K562 (cell line): ENCODE measurements around the gene ARHGAP4.

ENCODE experiments used
- DIDO1 ChIP-seq: fragments of 450-650 bp; IDR thresholded peaks from 2 replicates; pipeline ENCODE4 v1.6.1; 2016; ENCODE audit warnings: low read depth, missing biosample characterization, missing genetic modification characterization
- EHMT2 ChIP-seq: fragments of 450-650 bp; IDR thresholded peaks from 2 replicates; pipeline ENCODE4 v1.6.1; 2018; ENCODE audit warnings: antibody characterized with exemption
- RFX5 ChIP-seq: IDR thresholded peaks from 2 replicates; pipeline ENCODE4 v1.6.1; 2011; ENCODE audit warnings: low read depth, mild to moderate bottlenecking, improper control_type of control experiment, low read length
- ZZZ3 ChIP-seq: fragments of 450-650 bp; IDR thresholded peaks from 2 replicates; pipeline ENCODE4 v1.6.1; 2016; ENCODE audit warnings: antibody characterized with exemption, mild to moderate bottlenecking, moderate library complexity

- TF ChIP-seq EHMT2 (no peak), DIDO1 (tag) (no peak), ZZZ3 (no peak), RFX5 (no peak)
Measured at GRCh38 chrX:153866302-153867019, 59.6 kb downstream of the ARHGAP4 start.
